HepG2 (cell line): ENCODE measurements around the gene NCOA6. TPM values are rescaled to one million over a fixed set of nuclear protein-coding genes. Genes with fewer than 3 reads are reported as not detected.
A peak's percentile ranks its signal among the peaks of the same experiment; 100 is the strongest.

ENCODE experiments used
- ARID3A ChIP-seq: IDR thresholded peaks from 2 replicates; pipeline ENCODE4 v1.6.1; 2012; ENCODE audit warnings: low read depth, low read length, improper control_type of control experiment
- ATF7-NPFF ChIP-seq: sonication (generic); formaldehyde crosslinking; IDR thresholded peaks from 2 replicates; pipeline ENCODE4 v1.8.1; 2023; ENCODE audit warnings: mild to moderate bottlenecking, low read depth, missing genetic modification reagents, moderate library complexity
- CAMTA2 ChIP-seq: sonication (generic); formaldehyde crosslinking; IDR thresholded peaks from 2 replicates; pipeline ENCODE4 v1.4.0; 2020; ENCODE audit warnings: mild to moderate bottlenecking, missing genetic modification reagents, borderline replicate concordance
- CEBPZ ChIP-seq: IDR thresholded peaks from 2 replicates; pipeline ENCODE4 v1.6.1; 2012; ENCODE audit warnings: low read length, improper control_type of control experiment
- CSRNP1 ChIP-seq: sonication (generic); formaldehyde crosslinking; IDR thresholded peaks from 2 replicates; pipeline ENCODE4 v1.8.1; 2023; ENCODE audit warnings: mild to moderate bottlenecking, missing genetic modification reagents
- E2F1 ChIP-seq: sonication (generic); formaldehyde crosslinking; IDR thresholded peaks from 2 replicates; pipeline ENCODE4 v1.5.0; 2020; ENCODE audit warnings: missing genetic modification reagents
- ELF1 ChIP-seq: sonication (generic); formaldehyde crosslinking; IDR thresholded peaks from 2 replicates; pipeline ENCODE4 v1.4.0; 2020; ENCODE audit warnings: missing genetic modification reagents
- FOXK2 ChIP-seq: fragments of 450-650 bp; IDR thresholded peaks from 2 replicates; pipeline ENCODE4 v1.6.1; 2016
- NFE2L1 ChIP-seq: sonication (generic); formaldehyde crosslinking; IDR thresholded peaks from 2 replicates; pipeline ENCODE4 v1.4.0; 2020; ENCODE audit warnings: missing genetic modification reagents, mild to moderate bottlenecking, borderline replicate concordance
- POLR2AphosphoS2 ChIP-seq: IDR thresholded peaks from 2 replicates; pipeline ENCODE4 v1.6.1; 2011; ENCODE audit warnings: low read depth, low read length, improper control_type of control experiment
- SCMH1 ChIP-seq: sonication (generic); formaldehyde crosslinking; IDR thresholded peaks from 2 replicates; pipeline ENCODE4 v1.9.0; 2021; ENCODE audit warnings: missing genetic modification reagents, mild to moderate bottlenecking, borderline replicate concordance
- SRSF4 ChIP-seq: fragments of 200-400 bp; formaldehyde crosslinking; IDR thresholded peaks from one replicate; pipeline ENCODE4 v1.6.1; 2018; ENCODE audit warnings: mild to moderate bottlenecking, low read depth, low read length, moderate library complexity; ENCODE audit not compliant: poor library complexity, severe bottlenecking
- TBP ChIP-seq: sonication (generic); formaldehyde crosslinking; IDR thresholded peaks from 2 replicates; pipeline ENCODE4 v1.5.0; 2020; ENCODE audit warnings: missing genetic modification reagents
- YY1 ChIP-seq: IDR thresholded peaks from 2 replicates; pipeline ENCODE4 v1.6.1; 2011; ENCODE audit warnings: low read length, low read depth, moderate library complexity, mild to moderate bottlenecking; ENCODE audit not compliant: insufficient read depth, insufficient replicate concordance
- ZFY ChIP-seq: sonication (generic); formaldehyde crosslinking; IDR thresholded peaks from 2 replicates; pipeline ENCODE4 v1.4.0; 2020; ENCODE audit warnings: missing genetic modification reagents
- ZKSCAN8 ChIP-seq: IDR thresholded peaks from 2 replicates; pipeline ENCODE4 v1.6.1; 2016; ENCODE audit warnings: borderline replicate concordance, missing genetic modification reagents, missing compliant biosample characterization
- ZMAT3 ChIP-seq: sonication (generic); formaldehyde crosslinking; conservative IDR thresholded peaks from 2 replicates; pipeline ENCODE4 v1.7.0; 2021; ENCODE audit warnings: missing genetic modification reagents
- ZMYM2 ChIP-seq: sonication (generic); formaldehyde crosslinking; IDR thresholded peaks from 2 replicates; pipeline ENCODE4 v1.8.0; 2022; ENCODE audit warnings: mild to moderate bottlenecking, missing genetic modification reagents
- ZNF660 ChIP-seq: sonication (generic); formaldehyde crosslinking; IDR thresholded peaks from 2 replicates; pipeline ENCODE4 v1.5.1; 2020; ENCODE audit warnings: mild to moderate bottlenecking, low read depth, missing genetic modification reagents, borderline replicate concordance
- ZNF766 ChIP-seq: sonication (generic); formaldehyde crosslinking; IDR thresholded peaks from 2 replicates; pipeline ENCODE4 v1.5.0; 2020; ENCODE audit warnings: missing genetic modification reagents, borderline replicate concordance
- polyA plus RNA-seq, 8 experiments: library from polyadenylated mRNA; depleted of rRNA in 3 of 8; stranded (reverse) in 7 of 8; unstranded in 1 of 8; fragments of >200 nt; fragmentation: Illumina TruSeq in 4 of 8; extraction: Trizol in 4 of 8; gene quantifications; 2 replicates each; pipeline versions ENCODE4 v1.2.1 to v1.2.3, GENCODE V29; 2011 to 2016; ENCODE audit warnings: low read depth in 4 of 8, missing spikeins in 1 of 8, mixed read lengths in 1 of 8; ENCODE audit not compliant: insufficient read depth in 1 of 8
- total RNA-seq, 5 experiments: library from RNA; depleted of rRNA; stranded (reverse); fragments of >200 nt; fragmentation: Illumina TruSeq; extraction: Trizol; gene quantifications; 2 replicates each; pipeline ENCODE4 v1.2.3, GENCODE V29; 2016; ENCODE audit warnings: low read depth in 1 of 5

The NCOA6 gene
- total and polyA plus RNA-seq, 2 of the 13 experiments (the other 11 are each of a cell fraction or from before 2014, with no cell fraction given), result 11.2 to 29.3 TPM

- TF ChIP-seq ZNF660 (CRISPR knock-in tag), result no peak
- peak; percentile 87; the same call in 1 of the 2 replicates for TF ChIP-seq TBP (CRISPR knock-in tag)
- peak; percentile 47; the same call in 1 of the 2 replicates for TF ChIP-seq ZMYM2 (CRISPR knock-in tag)
- no peak for TF ChIP-seq POLR2AphosphoS2
- TF ChIP-seq E2F1, result peak; percentile 98
- no peak for TF ChIP-seq NFE2L1 (CRISPR knock-in tag)
- no peak for TF ChIP-seq ZMAT3
- peak; percentile 48; the same call in 1 of the 2 replicates for TF ChIP-seq ZNF766 (CRISPR knock-in tag)
- no peak for TF ChIP-seq SCMH1
- TF ChIP-seq SRSF4, result no peak
- peak; percentile 89 for TF ChIP-seq CAMTA2 (CRISPR knock-in tag)
- peak; percentile 98 for TF ChIP-seq YY1
- TF ChIP-seq CEBPZ, result no peak
- TF ChIP-seq ZFY (CRISPR knock-in tag), result peak; percentile 99
- peak; percentile 85; the same call in 1 of the 2 replicates for TF ChIP-seq CSRNP1
- peak; percentile 35; the same call in 1 of the 2 replicates for TF ChIP-seq ATF7-NPFF
- TF ChIP-seq ELF1, result peak; percentile 82
- no peak for TF ChIP-seq FOXK2
- no peak for TF ChIP-seq ARID3A
- TF ChIP-seq ZKSCAN8 (CRISPR knock-in tag), result peak; percentile 88; the same call in 1 of the 2 replicates
Measured at GRCh38 chr20:34676642-34677373, 148.6 kb downstream of the NCOA6 start, which contains the start of gene PIGU (continued).
